H1 (cell line): ENCODE results near the gene MRRF. TPM values are rescaled to one million over a fixed set of nuclear protein-coding genes. Genes with fewer than 3 reads are reported as not detected.

ENCODE experiments used
- EP300 ChIP-seq, 2 experiments: IDR thresholded peaks; 1 replicate in 1 of 2; 2 replicates in 1 of 2; pipeline ENCODE4 v1.6.1; 2011 to 2012; ENCODE audit warnings: low read depth in 2 of 2, low read length in 2 of 2, mild to moderate bottlenecking in 2 of 2, borderline replicate concordance in 1 of 2, inconsistent platforms in 1 of 2, moderate library complexity in 1 of 2
- polyA plus RNA-seq, 7 experiments: library from polyadenylated mRNA; depleted of rRNA in 3 of 7; stranded (reverse) in 5 of 7; unstranded in 2 of 7; fragments of >200 nt in 5 of 7; fragments of 200-250 nt in 2 of 7; gene quantifications; 1 replicate in 5 of 7; 2 replicates in 1 of 7; 4 replicates in 1 of 7; pipeline versions ENCODE4 v1.2.1 to v1.2.3, GENCODE V29; 2011 to 2013; ENCODE audit warnings: missing spikeins in 2 of 7, mixed read lengths in 2 of 7
- total RNA-seq: library from RNA; stranded (reverse); fragmentation: NEBNext Ultra II Directional; extraction: Animal tissue kit (Norgen Biotek cat#: 25700); gene quantifications from 2 replicates; pipeline ENCODE4 v1.2.1, GENCODE V29; 2021
- TF ChIP-seq, protein P1 (sequence below): IDR thresholded peaks from 2 replicates; pipeline ENCODE4 v1.6.1; 2011; ENCODE audit warnings: low read depth, mild to moderate bottlenecking, low read length; ENCODE audit not compliant: insufficient read depth

MRRF gene
- total and polyA plus RNA-seq, 2 of the 8 experiments (the other 6 are each of a cell fraction or from before 2014, with no cell fraction given), result 29.4 to 47.8 TPM

DNA sequence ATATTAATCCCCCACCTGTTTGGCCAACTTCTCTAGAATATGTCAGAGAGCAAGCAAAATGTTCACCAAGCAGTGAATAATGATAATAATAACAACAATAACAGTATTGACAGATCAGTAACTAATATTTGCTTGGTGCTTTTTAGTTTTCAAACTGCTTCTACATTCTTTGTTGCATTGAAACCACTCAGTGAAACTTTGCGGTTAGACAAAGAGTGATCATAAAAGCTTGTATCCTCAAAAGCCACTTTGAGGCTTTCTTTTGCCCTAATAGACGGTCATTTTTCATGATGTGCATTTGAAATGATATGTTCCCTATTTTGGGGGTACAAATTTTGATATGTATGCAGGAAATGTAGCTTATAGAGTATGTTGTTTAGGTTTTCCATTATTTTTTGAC, 62.5 kb downstream of the MRRF start (continued):
- no peak for TF ChIP-seq EP300 (IDR thresholded peaks at IDR 0.05; ENCODE audit: borderline replicate concordance in 1 of 2, low read depth in 2 of 2, low read length in 2 of 2)
- TF ChIP-seq, protein P1, sequence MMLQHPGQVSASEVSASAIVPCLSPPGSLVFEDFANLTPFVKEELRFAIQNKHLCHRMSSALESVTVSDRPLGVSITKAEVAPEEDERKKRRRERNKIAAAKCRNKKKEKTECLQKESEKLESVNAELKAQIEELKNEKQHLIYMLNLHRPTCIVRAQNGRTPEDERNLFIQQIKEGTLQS, result no peak
